ENCODE results near the gene AGAP2. TPM values are rescaled to one million over a fixed set of nuclear protein-coding genes. Genes with fewer than 3 reads are reported as not detected.

The AGAP2 gene
- total RNA-seq, 5 donors from 2014 or later (not counting 1 experiment from before 2014, with no cell fraction given) = 43.2 to 74.6 (median 66.4) TPM

DNA sequence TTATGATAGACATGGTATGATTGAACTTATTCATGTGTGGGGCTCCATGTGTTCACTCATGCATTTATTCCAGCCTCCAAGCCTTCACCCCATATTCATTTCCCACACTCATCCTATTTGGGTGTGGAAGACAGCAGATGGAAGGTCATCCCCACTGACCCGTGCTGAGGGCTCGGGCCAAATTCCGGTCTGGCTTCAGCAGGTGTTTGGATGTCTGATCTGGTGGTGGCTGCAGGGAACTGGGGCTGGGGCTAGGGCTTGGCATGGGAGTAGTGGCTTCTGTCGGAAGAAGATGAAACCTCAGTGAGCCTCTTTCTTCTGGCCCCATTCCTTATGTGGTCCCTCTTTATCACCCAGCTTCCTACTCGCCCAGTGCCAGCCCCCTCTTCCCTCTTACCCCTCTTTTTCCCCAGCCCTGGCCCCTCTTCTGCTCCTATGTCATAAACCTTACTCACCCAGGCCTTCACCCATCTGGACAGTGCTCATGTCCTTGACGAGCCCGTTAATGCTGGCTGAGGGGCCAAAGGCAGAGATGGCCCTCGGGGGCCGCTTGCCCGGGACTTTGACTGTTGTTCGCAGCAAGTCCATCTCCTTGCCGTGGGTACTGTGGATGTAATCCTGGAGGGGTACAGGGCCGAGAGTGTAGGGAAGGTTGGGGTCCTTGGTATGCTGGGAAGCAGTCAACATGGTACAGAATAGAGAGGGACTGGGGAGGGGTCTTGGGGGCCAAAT is 8.0 kb downstream of the AGAP2 start:
- no peak for DNase-seq
- Mint-ChIP-seq H3K36me3 (peaks cover 68% of the 10 kb centered on the region), H3K27me3 (no peaks in the 10 kb centered on the region), H3K4me3 (no peak overlapping the region), H3K4me1 (peaks cover 5 to 10% (median 6%) of the 10 kb centered on the region in 3 donors), H3K27ac (no peak overlapping the region), H3K9me3 (no peaks in the 10 kb centered on the region)
- H3K4me3 ChIP-seq (ENCODE audit: control insufficient read depth in 1 of 2, extremely low read depth in 1 of 2, low read length in 1 of 2) = no peak overlapping the region
- peaks cover 32 to 92% of the 10 kb centered on the region in 2 donors for H3K36me3 ChIP-seq (ENCODE audit: control insufficient read depth in 2 of 2, extremely low read depth in 1 of 2, insufficient read depth in 1 of 2, low read length in 1 of 2)
- no peak overlapping the region for H3K27ac ChIP-seq (ENCODE audit: low read length)
- 96% methylated on average over 7 of the region's 13 CpGs for WGBS (ENCODE audit: insufficient coverage)
- no peak for ATAC-seq (replicated peaks in 1 of 4)
- no peaks in the 10 kb centered on the region for H3K9me3 ChIP-seq
- peaks cover 0 to 13% of the 10 kb centered on the region in 2 experiments for H3K4me1 ChIP-seq (ENCODE audit: control insufficient read depth in 1 of 2, extremely low read depth in 1 of 2, insufficient read depth in 2 of 2, low read length in 2 of 2)
- no peaks in the 10 kb centered on the region for H3K27me3 ChIP-seq (replicated peaks in 1 of 2; ENCODE audit: control insufficient read depth in 2 of 2, extremely low read depth in 1 of 2, insufficient read depth in 2 of 2, low read length in 1 of 2)
- ChIA-PET POLR2A (interaction anchor here in 1 of 2 donors (0.7 kb wide), 1 partner anchor 20 kb away, joined by 3 read pairs; no protein-coding TSS in a partner anchor), CTCF (no interaction called here)

DNA sequence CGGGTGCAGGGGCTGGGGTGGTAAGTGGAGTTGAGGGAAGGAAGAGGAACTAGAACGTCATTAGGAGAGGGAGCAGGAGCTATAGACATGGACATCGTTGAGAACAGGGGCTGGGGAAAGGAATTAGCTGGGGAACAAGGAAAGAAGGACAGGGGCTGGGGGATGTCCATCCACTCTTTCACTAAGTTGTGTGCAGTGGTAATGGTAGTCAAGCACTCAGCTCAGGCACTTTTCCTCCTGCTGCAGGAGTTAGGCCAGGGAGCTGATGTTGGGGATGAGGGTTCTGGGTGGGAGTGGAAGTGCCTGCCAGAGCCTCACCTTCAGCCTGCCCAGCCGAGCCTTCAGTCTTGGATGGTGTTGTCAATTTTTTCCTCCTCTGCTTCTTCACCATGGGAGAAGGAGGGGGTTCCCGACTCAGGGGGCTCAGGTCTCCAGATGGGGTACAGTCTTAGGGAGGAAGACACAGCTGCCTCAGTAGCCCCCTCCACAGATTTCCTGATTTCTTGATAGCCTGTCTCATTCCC is 9.2 kb downstream of the AGAP2 start:
- no peaks in the 10 kb centered on the region for H3K9me3 ChIP-seq
- no peaks in the 10 kb centered on the region for H3K27me3 Mint-ChIP-seq
- no peaks in the 10 kb centered on the region for H3K9me3 Mint-ChIP-seq
- POLR2A ChIA-PET = interaction anchor here in 1 of 2 donors (0.6 kb wide), 1 partner anchor 28 kb away, joined by 3 read pairs; no protein-coding TSS in a partner anchor
- H3K36me3 Mint-ChIP-seq = peaks cover 60% of the 10 kb centered on the region
- no peak overlapping the region for H3K4me3 ChIP-seq (ENCODE audit: control insufficient read depth in 1 of 2, extremely low read depth in 1 of 2, low read length in 1 of 2)
- DNase-seq (no peak), ATAC-seq (replicated peaks in 1 of 4) (no peak)
- peaks cover 28 to 83% of the 10 kb centered on the region in 2 donors for H3K36me3 ChIP-seq (ENCODE audit: control insufficient read depth in 2 of 2, extremely low read depth in 1 of 2, insufficient read depth in 1 of 2, low read length in 1 of 2)
- no peak overlapping the region for H3K27ac ChIP-seq (ENCODE audit: low read length)
- 93% methylated on average over 3 of the region's 5 CpGs for WGBS (ENCODE audit: insufficient coverage)
- peaks cover 7 to 11% (median 8%) of the 10 kb centered on the region in 3 donors for H3K4me1 Mint-ChIP-seq
- peaks cover 0 to 18% of the 10 kb centered on the region in 2 experiments for H3K4me1 ChIP-seq (ENCODE audit: control insufficient read depth in 1 of 2, extremely low read depth in 1 of 2, insufficient read depth in 2 of 2, low read length in 2 of 2)
- no peak overlapping the region for H3K4me3 Mint-ChIP-seq
- CTCF ChIA-PET = no interaction called here
- peak overlapping the region in 1 of 2 donors; percentile 11 for H3K27ac Mint-ChIP-seq
- no peaks in the 10 kb centered on the region for H3K27me3 ChIP-seq (replicated peaks in 1 of 2; ENCODE audit: control insufficient read depth in 2 of 2, extremely low read depth in 1 of 2, insufficient read depth in 2 of 2, low read length in 1 of 2)

DNA sequence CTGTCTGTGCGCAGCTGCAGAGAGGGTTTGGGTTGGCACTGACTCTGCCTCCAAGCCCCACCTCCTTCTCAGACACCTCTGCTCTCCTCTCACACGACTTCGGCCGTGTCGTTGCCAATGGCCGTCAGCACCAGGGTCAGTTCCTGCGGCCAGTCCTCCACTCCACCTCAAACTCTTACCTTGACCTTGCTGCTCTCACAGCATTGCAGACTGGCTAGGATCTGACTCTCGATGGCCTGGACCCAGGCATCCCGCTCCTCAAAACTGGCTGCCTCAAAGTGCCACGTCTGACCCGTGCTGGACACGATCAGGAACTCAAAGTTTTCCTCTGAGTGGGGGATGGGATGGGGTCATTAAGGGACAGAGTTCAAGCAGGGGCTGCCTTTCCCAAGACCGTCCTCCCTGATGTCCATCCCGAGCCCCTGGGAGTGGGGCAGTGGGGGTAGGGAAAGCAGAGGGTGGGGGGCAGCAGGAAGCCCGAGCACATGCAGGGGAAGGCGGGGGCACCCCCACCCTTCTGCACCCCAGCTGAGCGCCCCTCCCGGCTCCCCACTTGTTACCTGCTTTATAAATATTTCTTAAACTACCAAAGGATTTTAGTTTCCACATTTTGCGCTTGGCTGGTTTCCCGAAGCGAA is 10.7 kb downstream of the AGAP2 start:
- Histone ChIP-seq H3K27me3 (replicated peaks in 1 of 2; ENCODE audit: control insufficient read depth in 2 of 2, extremely low read depth in 1 of 2, insufficient read depth in 2 of 2, low read length in 1 of 2) (no peaks in the 10 kb centered on the region), H3K36me3 (ENCODE audit: control insufficient read depth in 2 of 2, extremely low read depth in 1 of 2, insufficient read depth in 1 of 2, low read length in 1 of 2) (peaks cover 24 to 68% of the 10 kb centered on the region in 2 donors), H3K4me3 (ENCODE audit: control insufficient read depth in 1 of 2, extremely low read depth in 1 of 2, low read length in 1 of 2) (no peak overlapping the region), H3K4me1 (ENCODE audit: control insufficient read depth in 1 of 2, extremely low read depth in 1 of 2, insufficient read depth in 2 of 2, low read length in 2 of 2) (peaks cover 0 to 15% of the 10 kb centered on the region in 2 experiments), H3K27ac (ENCODE audit: low read length) (no peak overlapping the region), H3K9me3 (no peaks in the 10 kb centered on the region)
- Mint-ChIP-seq H3K9me3 (no peaks in the 10 kb centered on the region), H3K36me3 (peaks cover 50% of the 10 kb centered on the region), H3K27ac (peak overlapping the region in 1 of 2 donors; percentile 60), H3K27me3 (no peaks in the 10 kb centered on the region), H3K4me1 (peaks cover 8 to 16% (median 15%) of the 10 kb centered on the region in 3 donors), H3K4me3 (no peak overlapping the region)
- POLR2A ChIA-PET = interaction anchor here in 1 of 2 donors (0.7 kb wide), 1 partner anchor 75 kb away, joined by 3 read pairs; no protein-coding TSS in a partner anchor
- CTCF ChIA-PET = no interaction called here
- ATAC-seq (replicated peaks in 1 of 4) = no peak
- DNase-seq = no peak
- 95% methylated on average over 15 of the region's 21 CpGs for WGBS (ENCODE audit: insufficient coverage)

DNA sequence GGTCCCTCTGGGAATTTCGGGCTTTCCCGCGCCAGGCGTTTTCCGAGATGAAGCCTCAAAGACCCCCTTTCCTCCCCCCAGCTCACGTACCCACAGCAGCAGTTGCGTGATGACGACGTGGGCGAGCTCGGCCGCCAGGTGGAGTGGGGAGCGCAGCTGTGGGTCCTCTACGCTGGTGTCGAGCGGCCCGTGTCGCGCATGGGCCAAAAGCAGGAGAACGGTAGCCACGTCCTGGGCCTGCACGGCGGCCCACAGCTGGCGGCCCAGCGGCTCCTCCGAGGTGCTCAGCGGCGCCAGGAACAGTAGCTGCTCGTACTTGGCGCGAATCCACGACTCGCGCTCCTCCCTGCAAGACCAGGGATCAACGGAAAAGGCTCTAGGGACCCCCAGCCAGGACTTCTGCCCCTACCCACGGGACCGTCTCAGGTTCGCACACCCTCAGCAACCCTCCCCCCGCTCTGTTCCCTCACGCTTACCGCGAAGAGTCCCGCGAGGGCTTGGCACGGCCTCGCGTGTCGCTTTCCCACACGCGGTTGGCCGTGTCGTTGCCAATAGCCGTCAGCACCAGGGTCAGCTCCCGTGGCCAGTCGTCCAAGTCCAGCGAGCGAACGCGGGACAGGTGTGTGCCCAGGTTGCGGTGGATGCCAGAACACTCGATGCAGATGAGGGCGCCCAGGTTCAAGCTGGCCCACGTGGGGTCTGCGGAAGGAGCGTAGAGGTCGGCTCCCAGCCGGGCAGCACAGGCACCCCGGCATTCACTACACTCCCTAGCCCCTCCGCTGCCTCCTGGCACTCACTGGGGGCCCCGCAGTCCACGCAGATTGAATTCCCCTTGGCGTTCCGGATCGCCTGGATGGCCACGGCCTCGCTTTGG is 11.4 kb downstream of the AGAP2 start:
- Histone ChIP-seq H3K27ac (ENCODE audit: low read length) (no peak overlapping the region), H3K9me3 (no peaks in the 10 kb centered on the region), H3K4me1 (ENCODE audit: control insufficient read depth in 1 of 2, extremely low read depth in 1 of 2, insufficient read depth in 2 of 2, low read length in 2 of 2) (peaks cover 0 to 15% of the 10 kb centered on the region in 2 experiments), H3K36me3 (ENCODE audit: control insufficient read depth in 2 of 2, extremely low read depth in 1 of 2, insufficient read depth in 1 of 2, low read length in 1 of 2) (peaks cover 19 to 60% of the 10 kb centered on the region in 2 donors), H3K27me3 (replicated peaks in 1 of 2; ENCODE audit: control insufficient read depth in 2 of 2, extremely low read depth in 1 of 2, insufficient read depth in 2 of 2, low read length in 1 of 2) (no peaks in the 10 kb centered on the region), H3K4me3 (ENCODE audit: control insufficient read depth in 1 of 2, extremely low read depth in 1 of 2, low read length in 1 of 2) (no peak overlapping the region)
- POLR2A ChIA-PET = no interaction called here
- ATAC-seq (replicated peaks in 1 of 4) (no peak), DNase-seq (no peak)
- H3K4me3 Mint-ChIP-seq = no peak overlapping the region
- peaks cover 8 to 19% (median 18%) of the 10 kb centered on the region in 3 donors for H3K4me1 Mint-ChIP-seq
- no peaks in the 10 kb centered on the region for H3K27me3 Mint-ChIP-seq
- CTCF ChIA-PET = no interaction called here
- peaks cover 43% of the 10 kb centered on the region for H3K36me3 Mint-ChIP-seq
- no peaks in the 10 kb centered on the region for H3K9me3 Mint-ChIP-seq
- no peak overlapping the region for H3K27ac Mint-ChIP-seq
- 96% methylated on average over 76 of the region's 76 CpGs for WGBS (ENCODE audit: insufficient coverage)

DNA sequence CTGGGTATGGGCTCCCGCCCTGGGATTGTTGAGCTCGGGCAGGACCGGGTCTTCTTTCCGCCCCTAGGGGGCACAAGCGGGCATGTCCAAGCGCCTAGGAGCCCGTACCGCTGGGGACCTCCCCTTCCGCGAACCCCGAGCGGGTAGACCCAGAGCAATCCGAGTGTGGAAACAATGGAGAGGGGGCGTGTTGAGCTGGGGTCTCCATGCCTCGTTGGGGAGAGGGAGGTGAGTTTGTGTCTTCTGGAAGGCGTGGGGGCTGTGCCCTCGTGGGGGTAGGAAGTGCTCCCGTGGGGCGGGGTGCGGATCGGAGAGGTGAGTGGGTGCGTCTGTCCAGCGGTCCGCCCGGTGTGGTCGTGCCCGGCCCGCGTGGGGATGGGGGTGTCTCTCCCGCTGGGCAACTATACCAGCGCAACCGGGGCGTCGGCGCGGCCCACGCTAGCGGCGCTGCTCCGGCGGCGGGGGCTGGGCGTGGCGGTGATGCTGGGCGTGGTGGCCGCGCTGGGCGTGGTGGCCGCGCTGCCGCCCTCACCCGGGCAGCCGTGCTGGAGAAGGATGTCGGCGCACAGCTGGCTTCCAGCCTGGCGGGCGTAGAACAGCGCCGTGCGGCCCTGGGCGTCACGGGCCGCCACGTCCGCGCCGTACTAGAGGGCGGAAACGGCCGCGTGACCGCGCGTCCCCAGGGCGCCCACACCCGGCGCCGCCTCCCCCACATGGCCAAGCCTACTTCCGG is 12.2 kb downstream of the AGAP2 start:
- WGBS (ENCODE audit: insufficient coverage) = 97% methylated on average over 68 of the region's 79 CpGs
- H3K27ac ChIP-seq (ENCODE audit: low read length) = no peak overlapping the region
- ChIA-PET POLR2A (interaction anchor here in 1 of 2 donors (0.7 kb wide), 1 partner anchor 143 kb away, joined by 3 read pairs; no protein-coding TSS in a partner anchor), CTCF (no interaction called here)
- Mint-ChIP-seq H3K27me3 (no peaks in the 10 kb centered on the region), H3K4me1 (peaks cover 14 to 24% (median 19%) of the 10 kb centered on the region in 3 donors), H3K4me3 (peak overlapping the region in 2 of 3 donors; percentile 17 to 30), H3K27ac (peak overlapping the region in 1 of 2 donors; percentile 64), H3K36me3 (peaks cover 39% of the 10 kb centered on the region), H3K9me3 (no peaks in the 10 kb centered on the region)
- DNase-seq (peak in 6 of 35 experiments; percentile 21 to 36 (median 34)), ATAC-seq (replicated peaks in 1 of 4) (peak in 2 of 4 experiments; percentile 21 to 38)
- no peak overlapping the region for H3K4me3 ChIP-seq (ENCODE audit: control insufficient read depth in 1 of 2, extremely low read depth in 1 of 2, low read length in 1 of 2)
- peaks cover 19 to 57% of the 10 kb centered on the region in 2 donors for H3K36me3 ChIP-seq (ENCODE audit: control insufficient read depth in 2 of 2, extremely low read depth in 1 of 2, insufficient read depth in 1 of 2, low read length in 1 of 2)
- peaks cover 0 to 15% of the 10 kb centered on the region in 2 experiments for H3K4me1 ChIP-seq (ENCODE audit: control insufficient read depth in 1 of 2, extremely low read depth in 1 of 2, insufficient read depth in 2 of 2, low read length in 2 of 2)
- H3K27me3 ChIP-seq (replicated peaks in 1 of 2; ENCODE audit: control insufficient read depth in 2 of 2, extremely low read depth in 1 of 2, insufficient read depth in 2 of 2, low read length in 1 of 2) = no peaks in the 10 kb centered on the region
- no peaks in the 10 kb centered on the region for H3K9me3 ChIP-seq

Data from T-cell (primary cell).